ENCODE measurements around the gene PTH2.
"Not testable (repeated sequence)": the region's sequence is repeated elsewhere in the genome, so short reads cannot be mapped to it uniquely, and the experiment has no call there.

Gene PTH2

GRCh38 chr19:49374665-49375434 is 48.4 kb downstream of the PTH2 start:
- DNase-seq, result no peak

GRCh38 chr19:49373174-49373573 is 50.1 kb downstream of the PTH2 start:
- not testable (repeated sequence) for DNase-seq

Measured in NCI-H524 (cell line).